Measurements from ENCODE around the gene PRRT4.

DNA sequence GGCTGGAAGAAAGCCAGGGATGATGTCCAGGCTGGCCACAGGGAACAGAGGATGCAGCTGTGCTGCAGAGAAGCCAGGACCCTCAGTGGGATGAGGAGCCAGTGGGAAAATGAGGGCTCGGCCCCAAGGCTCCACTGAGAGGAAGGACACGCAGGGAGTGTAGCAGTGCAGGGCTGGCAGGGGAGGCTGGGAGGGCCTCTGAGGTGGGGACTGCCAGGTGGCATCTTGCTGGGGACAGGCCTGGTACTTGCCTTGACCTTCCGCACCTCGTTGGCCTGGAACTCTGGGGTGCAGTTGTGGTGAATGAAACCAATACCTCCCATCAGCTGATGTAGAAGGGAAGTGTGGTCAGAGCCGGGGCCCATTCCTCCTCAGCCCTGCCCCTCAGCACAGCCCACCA is 39.1 kb upstream of the PRRT4 start:
- TF ChIP-seq SNAI2 (CRISPR knock-in tag; IDR thresholded peaks at IDR 0.05) = no peak
- no peak for TF ChIP-seq TSHZ2 (CRISPR knock-in tag; IDR thresholded peaks at IDR 0.05)
- TF ChIP-seq GLIS3 (CRISPR knock-in tag; IDR thresholded peaks at IDR 0.05) = no peak
- no peak for TF ChIP-seq PPARA (CRISPR knock-in tag; IDR thresholded peaks at IDR 0.05; ENCODE audit: borderline replicate concordance)
- TF ChIP-seq ISL1 (CRISPR knock-in tag; IDR thresholded peaks at IDR 0.05) = no peak
- no peak for TF ChIP-seq CREB5 (CRISPR knock-in tag; IDR thresholded peaks at IDR 0.05; ENCODE audit: low read depth)
- no peak for TF ChIP-seq OSR1 (CRISPR knock-in tag; IDR thresholded peaks at IDR 0.05)
- TF ChIP-seq ZNF70 (CRISPR knock-in tag; IDR thresholded peaks at IDR 0.05) = no peak
- TF ChIP-seq BACH2 (CRISPR knock-in tag; IDR thresholded peaks at IDR 0.05; ENCODE audit: borderline replicate concordance) = no peak
- no peak for TF ChIP-seq ZNF8 (CRISPR knock-in tag; IDR thresholded peaks at IDR 0.05)
- TF ChIP-seq ZFP30 (CRISPR knock-in tag; IDR thresholded peaks at IDR 0.05) = no peak

Data from SK-N-SH treated with all-trans-retinoic acid at 6 μM for 48 hours (cell line).